NT2/D1 (cell line): Measurements from ENCODE around the gene EPHB2.

Source experiments
- SUZ12 ChIP-seq: IDR thresholded peaks from 2 replicates; pipeline ENCODE4 v1.6.1; 2011; ENCODE audit not compliant: insufficient read length, insufficient read depth; ENCODE audit errors: extremely low read depth
- YY1 ChIP-seq: IDR thresholded peaks from 2 replicates; pipeline ENCODE4 v1.6.1; 2011; ENCODE audit not compliant: insufficient read length, insufficient read depth
- ZNF274 ChIP-seq: IDR thresholded peaks from 2 replicates; pipeline ENCODE4 v1.6.1; 2011; ENCODE audit warnings: mild to moderate bottlenecking, low read depth, low read length

- TF ChIP-seq SUZ12: no peak
- no peak for TF ChIP-seq ZNF274
- TF ChIP-seq YY1: no peak
These were observed 184.7 kb downstream of the EPHB2 start for GRCh38 chr1:22895357-22895756.
